GM19240 (cell line): ENCODE measurements around the gene NTRK3.
"Not testable (repeated sequence)": the region's sequence is repeated elsewhere in the genome, so short reads cannot be mapped to it uniquely, and the experiment has no call there.

Experiments
- DNase-seq: peaks from one replicate; pipeline ENCODE4 v3.0.0; 2011; ENCODE audit warnings: low spot score; ENCODE audit not compliant: insufficient read length

Gene NTRK3

GRCh38 chr15:88077296-88078020, 179.1 kb downstream of the NTRK3 start:
- no peak for DNase-seq

- DNase-seq, result no peak
Measured at GRCh38 chr15:88076328-88076727, 180.2 kb downstream of the NTRK3 start.

- no peak for DNase-seq
Measured at GRCh38 chr15:88075102-88075501, 181.4 kb downstream of the NTRK3 start.

- DNase-seq, result no peak
Measured at GRCh38 chr15:88074386-88074785, 182.2 kb downstream of the NTRK3 start.

- DNase-seq, result no peak
Measured at GRCh38 chr15:88073391-88073691, 183.2 kb downstream of the NTRK3 start.

GRCh38 chr15:88072598-88073390, 183.7 kb downstream of the NTRK3 start:
- no peak for DNase-seq

- not testable (repeated sequence) for DNase-seq
Measured at GRCh38 chr15:88072133-88072532, 184.4 kb downstream of the NTRK3 start.

- no peak for DNase-seq
Measured at GRCh38 chr15:88071141-88071540, 185.4 kb downstream of the NTRK3 start.

GRCh38 chr15:88069561-88069960, 187.0 kb downstream of the NTRK3 start:
- no peak for DNase-seq

- DNase-seq, result no peak
Measured at GRCh38 chr15:88067331-88067685, 189.2 kb downstream of the NTRK3 start.

GRCh38 chr15:88066636-88067330, 189.8 kb downstream of the NTRK3 start:
- no peak for DNase-seq

GRCh38 chr15:88061452-88061851, 195.1 kb downstream of the NTRK3 start:
- DNase-seq, result no peak

- no peak for DNase-seq
Measured at GRCh38 chr15:88060383-88060782, 196.2 kb downstream of the NTRK3 start.

GRCh38 chr15:88057836-88058235, 198.7 kb downstream of the NTRK3 start:
- DNase-seq, result no peak

GRCh38 chr15:88049506-88049905, 207.0 kb downstream of the NTRK3 start:
- DNase-seq, result no peak

GRCh38 chr15:88048755-88049154, 207.8 kb downstream of the NTRK3 start:
- DNase-seq, result no peak

GRCh38 chr15:88048237-88048636, 208.3 kb downstream of the NTRK3 start:
- DNase-seq, result no peak

- DNase-seq, result no peak
Measured at GRCh38 chr15:88046576-88047129, 209.9 kb downstream of the NTRK3 start.

- no peak for DNase-seq
Measured at GRCh38 chr15:88043396-88043795, 213.1 kb downstream of the NTRK3 start.

GRCh38 chr15:88042047-88042446, 214.5 kb downstream of the NTRK3 start:
- no peak for DNase-seq

GRCh38 chr15:88040516-88040915, 216.0 kb downstream of the NTRK3 start:
- no peak for DNase-seq

GRCh38 chr15:88038261-88038660, 218.3 kb downstream of the NTRK3 start:
- DNase-seq, result no peak
